Liver (tissue), 9 donors: ENCODE results near the gene STK32C. TPM values are rescaled to one million over a fixed set of nuclear protein-coding genes. Genes with fewer than 3 reads are reported as not detected.

ENCODE experiments used
- DNase-seq: peaks from one replicate; pipeline ENCODE4 v3.0.0-alpha.2; 2017; ENCODE audit warnings: low spot score
- H3K27ac ChIP-seq, 2 donors: one replicate each; pipeline ENCODE4 v1.7.0; 2013; ENCODE audit warnings: inconsistent platforms in 2 of 2, low read length in 2 of 2, control low read depth in 1 of 2, low read depth in 1 of 2, mild to moderate bottlenecking in 1 of 2
- H3K27me3 ChIP-seq, 4 donors: one replicate each; pipeline versions ENCODE4 v1.6.1 to v1.7.0; 2013; ENCODE audit warnings: low read length in 3 of 4, inconsistent platforms in 1 of 4, mild to moderate bottlenecking in 1 of 4, moderate library complexity in 1 of 4; ENCODE audit not compliant: control insufficient read depth in 4 of 4, insufficient read depth in 4 of 4
- H3K36me3 ChIP-seq, 4 donors: one replicate each; pipeline versions ENCODE4 v1.6.1 to v1.7.0; 2013; ENCODE audit warnings: low read length in 3 of 4, mild to moderate bottlenecking in 3 of 4, low read depth in 1 of 4, moderate library complexity in 1 of 4; ENCODE audit not compliant: control insufficient read depth in 4 of 4, insufficient read depth in 3 of 4
- H3K4me1 ChIP-seq, 4 donors: one replicate each; pipeline versions ENCODE4 v1.6.1 to v1.7.0; 2013; ENCODE audit warnings: low read length in 3 of 4, mild to moderate bottlenecking in 3 of 4, moderate library complexity in 1 of 4; ENCODE audit not compliant: control insufficient read depth in 4 of 4, insufficient read depth in 4 of 4
- H3K4me3 ChIP-seq, 3 donors: one replicate each; pipeline versions ENCODE4 v1.6.1 to v1.7.0; 2013; ENCODE audit warnings: low read length in 3 of 3, control low read depth in 1 of 3, low read depth in 1 of 3, mild to moderate bottlenecking in 1 of 3
- H3K9ac ChIP-seq, 2 donors: one replicate each; pipeline ENCODE4 v1.7.0; 2013; ENCODE audit warnings: low read length in 2 of 2, mild to moderate bottlenecking in 2 of 2, moderate library complexity in 2 of 2, control low read depth in 1 of 2, low read depth in 1 of 2
- H3K9me3 ChIP-seq, 4 donors: one replicate each; pipeline versions ENCODE4 v1.6.1 to v1.7.0; 2013; ENCODE audit warnings: low read length in 3 of 4; ENCODE audit not compliant: control insufficient read depth in 4 of 4
- FOXA1 ChIP-seq: IDR thresholded peaks from 2 replicates; pipeline ENCODE4 v1.6.1; 2016; ENCODE audit warnings: antibody characterized with exemption
- FOXA2 ChIP-seq: IDR thresholded peaks from 2 replicates; pipeline ENCODE4 v1.6.1; 2016; ENCODE audit warnings: antibody characterized with exemption
- GABPA ChIP-seq, 2 donors: IDR thresholded peaks in 1 of 2; conservative IDR thresholded peaks in 1 of 2; 2 replicates each; pipeline ENCODE4 v1.6.1; 2016; ENCODE audit warnings: antibody characterized with exemption in 2 of 2, mild to moderate bottlenecking in 1 of 2, moderate library complexity in 1 of 2
- HNF4A ChIP-seq, 2 donors: conservative IDR thresholded peaks; 2 replicates each; pipeline ENCODE4 v1.6.1; 2016; ENCODE audit warnings: antibody characterized with exemption in 2 of 2, mild to moderate bottlenecking in 2 of 2
- HNF4G ChIP-seq: IDR thresholded peaks from 2 replicates; pipeline ENCODE4 v1.6.1; 2016; ENCODE audit warnings: antibody characterized with exemption
- JUND ChIP-seq, 2 donors: IDR thresholded peaks; 2 replicates each; pipeline ENCODE4 v1.6.1; 2016; ENCODE audit warnings: antibody characterized with exemption in 2 of 2
- NR2F2 ChIP-seq: IDR thresholded peaks from 2 replicates; pipeline ENCODE4 v1.6.1; 2016; ENCODE audit warnings: antibody characterized with exemption
- RAD21 ChIP-seq, 2 donors: IDR thresholded peaks; 2 replicates each; pipeline ENCODE4 v1.6.1; 2016; ENCODE audit warnings: antibody characterized with exemption in 2 of 2, mild to moderate bottlenecking in 2 of 2
- RXRA ChIP-seq, 2 donors: IDR thresholded peaks; 2 replicates each; pipeline ENCODE4 v1.6.1; 2017 to 2018; ENCODE audit warnings: antibody characterized with exemption in 2 of 2, mild to moderate bottlenecking in 1 of 2
- SP1 ChIP-seq: IDR thresholded peaks from 2 replicates; pipeline ENCODE4 v1.6.1; 2018; ENCODE audit warnings: antibody characterized with exemption, mild to moderate bottlenecking
- TAF1 ChIP-seq: conservative IDR thresholded peaks from 2 replicates; pipeline ENCODE4 v1.6.1; 2016; ENCODE audit warnings: antibody characterized with exemption, mild to moderate bottlenecking
- YY1 ChIP-seq: IDR thresholded peaks from 2 replicates; pipeline ENCODE4 v1.6.1; 2016; ENCODE audit warnings: antibody characterized with exemption, mild to moderate bottlenecking
- WGBS: extraction: QIAGEN DNeasy Blood & Tissue Kit; methylation state at CpG from one replicate; pipeline ENCODE4 v1.1.7; 2013; 5-methylcytosine and 5-hydroxymethylcytosine counted together
- polyA plus RNA-seq, 2 donors: library from polyadenylated mRNA; stranded (reverse) in 1 of 2; unstranded in 1 of 2; fragments of 200-250 nt in 1 of 2; fragments of >200 nt in 1 of 2; fragmentation: Nextera tagmentation in 1 of 2; extraction: Ambion mirVana in 1 of 2; gene quantifications; one replicate each; pipeline versions ENCODE4 v1.2.1 to v1.2.3, GENCODE V29; 2013 to 2015
- total RNA-seq, 2 donors: library from RNA; depleted of rRNA; stranded (reverse); fragments of >200 nt; gene quantifications; one replicate each; pipeline ENCODE4 v1.2.3, GENCODE V29; 2014
- TF ChIP-seq, protein P1 (sequence below): IDR thresholded peaks from 2 replicates; pipeline ENCODE4 v1.6.1; 2016; ENCODE audit warnings: antibody characterized with exemption, mild to moderate bottlenecking
- TF ChIP-seq, protein P2 (sequence below): IDR thresholded peaks from 2 replicates; pipeline ENCODE4 v1.6.1; 2016; ENCODE audit warnings: antibody characterized with exemption
- TF ChIP-seq, protein P3 (sequence below): fragments of 150-350 bp; IDR thresholded peaks from 2 replicates; pipeline ENCODE4 v1.5.1; 2017; ENCODE audit warnings: improper control_type of control experiment, low read depth, low read length; ENCODE audit not compliant: missing input control
- TF ChIP-seq, protein P4 (sequence below): IDR thresholded peaks from 2 replicates; pipeline ENCODE4 v1.6.1; 2016; ENCODE audit warnings: antibody characterized with exemption
- donor health status: healthy.
- donor health status: healthy.
- donor health status: healthy.
- donor health status: healthy.
- donor health status: healthy.

Gene STK32C
- total and polyA plus RNA-seq, 4 donors, result 1.8 to 4.6 (median 2.2) TPM

DNA sequence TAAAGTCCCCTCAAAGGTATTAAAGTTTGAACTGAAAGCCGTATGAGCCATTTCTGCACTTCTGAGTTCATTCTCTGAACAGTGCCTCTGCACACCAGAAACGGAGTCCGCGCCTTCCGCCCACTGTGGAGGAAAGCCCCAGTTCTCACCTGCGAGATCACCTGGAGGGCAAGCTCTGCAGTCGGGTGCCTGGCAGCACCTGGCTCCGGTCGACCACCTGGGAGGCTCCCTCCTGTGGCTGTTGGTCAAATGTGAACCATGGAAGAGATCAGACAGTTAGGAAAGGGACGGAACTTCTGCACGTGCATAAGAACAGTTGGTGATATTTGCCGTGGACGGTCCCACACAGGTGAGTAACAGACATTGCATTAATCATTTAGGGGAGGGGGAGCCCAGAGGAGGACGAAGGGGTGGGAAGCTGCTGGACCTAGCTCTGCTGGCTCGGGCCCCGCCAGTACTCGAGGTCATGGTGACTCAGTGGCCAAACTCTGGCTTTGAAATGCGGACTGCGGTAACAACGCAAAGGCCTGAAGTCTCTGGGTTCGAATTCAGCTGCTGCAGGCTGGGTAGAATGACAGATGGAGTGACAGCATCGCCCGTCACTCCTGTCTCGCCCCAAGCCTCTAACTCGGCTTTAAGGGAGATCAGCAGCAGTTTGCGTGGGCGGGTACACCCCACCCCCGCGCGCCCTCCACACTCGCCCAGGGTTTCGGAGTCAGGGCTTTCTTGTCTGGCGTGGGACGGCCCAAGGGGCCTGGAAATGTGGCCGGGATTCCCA is 122.7 kb downstream of the STK32C start:
- Histone ChIP-seq H3K36me3 (no peaks in the 10 kb centered on the region), H3K9me3 (no peaks in the 10 kb centered on the region), H3K27me3 (peaks cover 0 to 10% (median 4%) of the 10 kb centered on the region in 4 donors), H3K4me3 (peak overlapping the region in 1 of 3 donors; percentile 28), H3K27ac (no peak overlapping the region), H3K4me1 (peaks cover 8 to 21% (median 15%) of the 10 kb centered on the region in 4 donors), H3K9ac (no peak overlapping the region)
- WGBS, result 49% methylated on average over 35 of the region's 35 CpGs
- DNase-seq, result no peak
- TF ChIP-seq, protein P1, sequence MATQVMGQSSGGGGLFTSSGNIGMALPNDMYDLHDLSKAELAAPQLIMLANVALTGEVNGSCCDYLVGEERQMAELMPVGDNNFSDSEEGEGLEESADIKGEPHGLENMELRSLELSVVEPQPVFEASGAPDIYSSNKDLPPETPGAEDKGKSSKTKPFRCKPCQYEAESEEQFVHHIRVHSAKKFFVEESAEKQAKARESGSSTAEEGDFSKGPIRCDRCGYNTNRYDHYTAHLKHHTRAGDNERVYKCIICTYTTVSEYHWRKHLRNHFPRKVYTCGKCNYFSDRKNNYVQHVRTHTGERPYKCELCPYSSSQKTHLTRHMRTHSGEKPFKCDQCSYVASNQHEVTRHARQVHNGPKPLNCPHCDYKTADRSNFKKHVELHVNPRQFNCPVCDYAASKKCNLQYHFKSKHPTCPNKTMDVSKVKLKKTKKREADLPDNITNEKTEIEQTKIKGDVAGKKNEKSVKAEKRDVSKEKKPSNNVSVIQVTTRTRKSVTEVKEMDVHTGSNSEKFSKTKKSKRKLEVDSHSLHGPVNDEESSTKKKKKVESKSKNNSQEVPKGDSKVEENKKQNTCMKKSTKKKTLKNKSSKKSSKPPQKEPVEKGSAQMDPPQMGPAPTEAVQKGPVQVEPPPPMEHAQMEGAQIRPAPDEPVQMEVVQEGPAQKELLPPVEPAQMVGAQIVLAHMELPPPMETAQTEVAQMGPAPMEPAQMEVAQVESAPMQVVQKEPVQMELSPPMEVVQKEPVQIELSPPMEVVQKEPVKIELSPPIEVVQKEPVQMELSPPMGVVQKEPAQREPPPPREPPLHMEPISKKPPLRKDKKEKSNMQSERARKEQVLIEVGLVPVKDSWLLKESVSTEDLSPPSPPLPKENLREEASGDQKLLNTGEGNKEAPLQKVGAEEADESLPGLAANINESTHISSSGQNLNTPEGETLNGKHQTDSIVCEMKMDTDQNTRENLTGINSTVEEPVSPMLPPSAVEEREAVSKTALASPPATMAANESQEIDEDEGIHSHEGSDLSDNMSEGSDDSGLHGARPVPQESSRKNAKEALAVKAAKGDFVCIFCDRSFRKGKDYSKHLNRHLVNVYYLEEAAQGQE, result no peak
- TF ChIP-seq RAD21 (IDR thresholded peaks at IDR 0.05) (no peak), HNF4G (no peak), RXRA (IDR thresholded peaks at IDR 0.05) (no peak), SP1 (no peak), JUND (IDR thresholded peaks at IDR 0.05) (no peak), FOXA1 (no peak), FOXA2 (no peak)
- TF ChIP-seq, protein P2, sequence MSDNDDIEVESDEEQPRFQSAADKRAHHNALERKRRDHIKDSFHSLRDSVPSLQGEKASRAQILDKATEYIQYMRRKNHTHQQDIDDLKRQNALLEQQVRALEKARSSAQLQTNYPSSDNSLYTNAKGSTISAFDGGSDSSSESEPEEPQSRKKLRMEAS, result no peak
- TF ChIP-seq, protein P3, sequence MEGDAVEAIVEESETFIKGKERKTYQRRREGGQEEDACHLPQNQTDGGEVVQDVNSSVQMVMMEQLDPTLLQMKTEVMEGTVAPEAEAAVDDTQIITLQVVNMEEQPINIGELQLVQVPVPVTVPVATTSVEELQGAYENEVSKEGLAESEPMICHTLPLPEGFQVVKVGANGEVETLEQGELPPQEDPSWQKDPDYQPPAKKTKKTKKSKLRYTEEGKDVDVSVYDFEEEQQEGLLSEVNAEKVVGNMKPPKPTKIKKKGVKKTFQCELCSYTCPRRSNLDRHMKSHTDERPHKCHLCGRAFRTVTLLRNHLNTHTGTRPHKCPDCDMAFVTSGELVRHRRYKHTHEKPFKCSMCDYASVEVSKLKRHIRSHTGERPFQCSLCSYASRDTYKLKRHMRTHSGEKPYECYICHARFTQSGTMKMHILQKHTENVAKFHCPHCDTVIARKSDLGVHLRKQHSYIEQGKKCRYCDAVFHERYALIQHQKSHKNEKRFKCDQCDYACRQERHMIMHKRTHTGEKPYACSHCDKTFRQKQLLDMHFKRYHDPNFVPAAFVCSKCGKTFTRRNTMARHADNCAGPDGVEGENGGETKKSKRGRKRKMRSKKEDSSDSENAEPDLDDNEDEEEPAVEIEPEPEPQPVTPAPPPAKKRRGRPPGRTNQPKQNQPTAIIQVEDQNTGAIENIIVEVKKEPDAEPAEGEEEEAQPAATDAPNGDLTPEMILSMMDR, result no peak

DNA sequence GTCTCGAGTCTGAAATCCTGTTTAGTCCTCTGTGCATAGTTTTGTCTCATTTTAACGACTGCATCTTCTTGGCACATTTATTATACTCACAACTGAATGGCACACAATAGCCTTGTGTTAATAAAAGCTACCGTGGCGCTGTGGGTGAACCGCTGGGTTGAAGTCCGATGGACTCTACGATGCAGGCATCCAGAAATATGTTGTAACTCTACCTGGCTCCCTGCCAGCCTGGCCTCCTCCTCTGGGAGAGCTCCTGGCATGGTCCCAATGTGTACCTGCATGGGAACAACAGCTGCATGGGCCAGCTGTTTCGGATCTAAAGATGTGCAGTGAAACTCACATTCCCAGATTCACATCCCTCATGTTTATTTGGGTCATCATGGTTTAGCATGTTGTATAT is 124.7 kb downstream of the STK32C start:
- H3K9ac ChIP-seq, result no peak overlapping the region
- H3K27ac ChIP-seq, result no peak overlapping the region
- H3K4me1 ChIP-seq, result peaks cover 8 to 21% (median 15%) of the 10 kb centered on the region in 4 donors
- H3K4me3 ChIP-seq, result no peak overlapping the region
- H3K27me3 ChIP-seq, result peaks cover 0 to 10% (median 2%) of the 10 kb centered on the region in 4 donors
- DNase-seq, result peak; percentile 75
- 36% methylated on average over 8 of the region's 8 CpGs for WGBS
- H3K36me3 ChIP-seq, result no peaks in the 10 kb centered on the region
- H3K9me3 ChIP-seq, result no peaks in the 10 kb centered on the region
- peak in 1 of 2 donors; percentile 78 for TF ChIP-seq JUND (IDR thresholded peaks at IDR 0.05)
- TF ChIP-seq, protein P2, result no peak
- no peak for TF ChIP-seq GABPA (IDR thresholded peaks at IDR 0.05 in 1 of 2, conservative IDR thresholded peaks at IDR 0.05 in 1 of 2)
- TF ChIP-seq YY1, result peak; percentile 63
- TF ChIP-seq TAF1, result no peak
- TF ChIP-seq NR2F2, result no peak
- TF ChIP-seq, protein P1, result peak; percentile 77
- TF ChIP-seq HNF4G, result peak; percentile 96
- peak; percentile 99 to 100 for TF ChIP-seq HNF4A (conservative IDR thresholded peaks at IDR 0.05)
- TF ChIP-seq, protein P4, sequence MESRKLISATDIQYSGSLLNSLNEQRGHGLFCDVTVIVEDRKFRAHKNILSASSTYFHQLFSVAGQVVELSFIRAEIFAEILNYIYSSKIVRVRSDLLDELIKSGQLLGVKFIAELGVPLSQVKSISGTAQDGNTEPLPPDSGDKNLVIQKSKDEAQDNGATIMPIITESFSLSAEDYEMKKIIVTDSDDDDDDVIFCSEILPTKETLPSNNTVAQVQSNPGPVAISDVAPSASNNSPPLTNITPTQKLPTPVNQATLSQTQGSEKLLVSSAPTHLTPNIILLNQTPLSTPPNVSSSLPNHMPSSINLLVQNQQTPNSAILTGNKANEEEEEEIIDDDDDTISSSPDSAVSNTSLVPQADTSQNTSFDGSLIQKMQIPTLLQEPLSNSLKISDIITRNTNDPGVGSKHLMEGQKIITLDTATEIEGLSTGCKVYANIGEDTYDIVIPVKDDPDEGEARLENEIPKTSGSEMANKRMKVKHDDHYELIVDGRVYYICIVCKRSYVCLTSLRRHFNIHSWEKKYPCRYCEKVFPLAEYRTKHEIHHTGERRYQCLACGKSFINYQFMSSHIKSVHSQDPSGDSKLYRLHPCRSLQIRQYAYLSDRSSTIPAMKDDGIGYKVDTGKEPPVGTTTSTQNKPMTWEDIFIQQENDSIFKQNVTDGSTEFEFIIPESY, result no peak
- no peak for TF ChIP-seq FOXA1
- peak; percentile 95 for TF ChIP-seq SP1
- TF ChIP-seq FOXA2, result peak; percentile 54
- peak; percentile 90 for TF ChIP-seq RXRA (IDR thresholded peaks at IDR 0.05)
- TF ChIP-seq, protein P3, result no peak
